Measurements from ENCODE around the gene ZNF865. TPM values are rescaled to one million over a fixed set of nuclear protein-coding genes. Genes with fewer than 3 reads are reported as not detected.

Gene ZNF865
- total and polyA plus RNA-seq, 10 of the 15 experiments (the other 5 are each of a cell fraction or from before 2014, with no cell fraction given), result 0.02 to 18.3 (median 0.90) TPM

- H2AFZ ChIP-seq (ENCODE audit: control insufficient read depth, low read depth, low read length), result no peak overlapping the region
- CTCF ChIA-PET, result interaction anchor here (0.6 to 4.6 kb wide), 21 partner anchors 12 to 267 kb away, joined by 3 to 76 read pairs (median 5); partner anchors contain the start of genes ISOC2, KMT5C, ZNF579 and ZNF784
- intact Hi-C loops (cut with micrococcal nuclease; ENCODE audit: unreplicated experiment) (loop anchor here (1.0 kb wide), 1 partner anchor 90 kb away; no protein-coding TSS in a partner anchor), in situ Hi-C loops (cut with MboI) (no loop called here)
- peaks cover 0 to 12% of the 10 kb centered on the region in 2 experiments for H3K36me3 ChIP-seq (ENCODE audit: control insufficient read depth in 2 of 2, insufficient read depth in 2 of 2, low read length in 1 of 2)
- BruUV-seq (replicated peaks), result TSS peak; percentile 51
- no peaks in the 10 kb centered on the region for H4K20me1 ChIP-seq (ENCODE audit: control insufficient read depth, insufficient read depth)
- peak overlapping the region; percentile 69 for H3K4me3 ChIP-seq
- DNase-seq (ENCODE audit: low read depth, low spot score) (no peak), ATAC-seq (no peak), FAIRE-seq (no peak)
- H3K9ac ChIP-seq (ENCODE audit: control insufficient read depth, insufficient read depth, low read length), result peak overlapping the region; percentile 77; the same call in 1 of the 2 replicates
- TF ChIP-seq CHD4 (IDR thresholded peaks at IDR 0.05) (no peak), FOXM1 (IDR thresholded peaks at IDR 0.05; ENCODE audit: low read depth, low read length) (no peak), USF2 (IDR thresholded peaks at IDR 0.05; ENCODE audit: borderline replicate concordance, low read depth, low read length) (no peak), MLLT1 (IDR thresholded peaks at IDR 0.05) (peak; percentile 82)
- no peaks in the 10 kb centered on the region for H3K27me3 ChIP-seq (replicated peaks in 1 of 2; ENCODE audit: control insufficient read depth in 2 of 2, insufficient read depth in 2 of 2, low read length in 1 of 2)
- H3K4me1 ChIP-seq (ENCODE audit: control insufficient read depth, insufficient read depth, low read length), result peaks cover 4% of the 10 kb centered on the region; the same call in 1 of the 2 replicates
- WGBS (ENCODE audit: insufficient coverage, insufficient replicate concordance, low lambda C conversion rate, missing lambda C conversion rate), result 62% methylated on average over 9 of the region's 9 CpGs
- POLR2A ChIA-PET, result interaction anchor here (0.6 to 2.4 kb wide), 13 partner anchors 18 to 199 kb away, joined by 3 to 21 read pairs (median 4); partner anchors contain the start of genes UBE2S, ZNF580, ZNF628 and ZNF784
- H3K9me3 ChIP-seq (replicated peaks; ENCODE audit: control insufficient read depth, insufficient read depth, low read length), result peaks cover 2% of the 10 kb centered on the region; the same call in 1 of the 3 replicates
- SMC1A ChIA-PET (ENCODE audit: uncharacterized antibody, unreplicated experiment), result interaction anchor here (0.8 to 2.2 kb wide), 12 partner anchors 8 to 103 kb away, joined by 3 to 10 read pairs (median 6); partner anchors contain the start of gene ZNF784
- 0 out of 2 replicates have a peak overlapping the region, but pooled peaks have one; percentile 90 for H3K27ac ChIP-seq (ENCODE audit: control insufficient read depth, insufficient read depth)
- peaks cover 30% of the 10 kb centered on the region for H3K79me2 ChIP-seq (ENCODE audit: control insufficient read depth, insufficient read depth, low read length)
- peak overlapping the region; percentile 86 for H3K4me2 ChIP-seq (ENCODE audit: control insufficient read depth, insufficient read depth)
- RAD21 ChIA-PET (ENCODE audit: unreplicated experiment), result interaction anchor here (0.7 to 3.3 kb wide), 9 partner anchors 18 to 327 kb away, joined by 3 to 29 read pairs (median 5); partner anchors contain the start of genes CCDC106, HSPBP1, ZNF628 and ZNF784
Measured at GRCh38 chr19:55606817-55607216, 1.4 kb downstream of the ZNF865 start.
